GM18868 (cell line): ENCODE data around the gene SMIM28.
A peak's percentile ranks its signal among the peaks of the same experiment; 100 is the strongest.

Experiments
- ATAC-seq: cut with Tn5 transposase; IDR thresholded peaks from one replicate; pipeline ENCODE4 v1.9.1; 2021; ENCODE audit warnings: mild to moderate bottlenecking, moderate library complexity; ENCODE audit not compliant: unreplicated experiment

Gene SMIM28

DNA sequence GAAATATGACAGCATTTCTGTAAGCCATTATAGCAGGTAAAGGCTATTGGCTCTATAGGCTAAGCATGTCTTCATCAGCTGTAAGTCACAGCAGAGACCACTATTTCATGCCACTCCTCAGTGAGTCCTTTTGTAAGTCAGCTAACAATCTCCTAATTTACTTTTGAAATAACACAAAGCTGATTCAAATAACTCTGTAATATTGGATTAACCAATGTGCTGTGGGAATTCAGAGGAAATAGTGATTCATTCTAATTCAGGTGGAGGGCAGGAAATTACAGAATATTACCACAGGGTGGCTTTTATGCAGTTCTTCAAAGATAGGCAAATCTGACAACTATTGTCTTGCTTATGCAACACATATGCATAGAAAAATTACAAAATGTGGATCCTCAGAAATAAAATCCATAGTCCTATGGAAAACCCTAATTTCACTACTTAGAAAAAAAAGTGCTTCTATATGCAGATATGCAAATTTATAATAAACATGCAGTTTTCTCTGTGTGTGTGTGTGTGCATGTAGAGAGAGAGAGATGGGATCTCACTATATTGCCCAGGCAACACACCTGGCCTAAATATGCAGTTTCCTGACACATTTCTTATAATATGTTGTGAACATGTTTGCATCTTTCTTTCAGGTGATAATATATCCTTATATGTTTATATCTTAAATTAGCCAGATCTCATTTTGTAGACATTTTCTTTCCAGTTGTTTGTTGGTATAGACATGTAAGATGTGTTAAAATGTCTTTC, 4.8 kb upstream of the SMIM28 start:
- no peak for ATAC-seq

- ATAC-seq, result no peak
Measured at GRCh38 chr6:138374230-138374629, 3.5 kb upstream of the SMIM28 start.

- no peak for ATAC-seq
Measured at GRCh38 chr6:138374815-138375214, 2.9 kb upstream of the SMIM28 start.

- no peak for ATAC-seq
Measured at GRCh38 chr6:138377042-138377441, 663 bp upstream of the SMIM28 start.

GRCh38 chr6:138378463-138378862, 758 bp downstream of the SMIM28 start:
- ATAC-seq, result no peak

DNA sequence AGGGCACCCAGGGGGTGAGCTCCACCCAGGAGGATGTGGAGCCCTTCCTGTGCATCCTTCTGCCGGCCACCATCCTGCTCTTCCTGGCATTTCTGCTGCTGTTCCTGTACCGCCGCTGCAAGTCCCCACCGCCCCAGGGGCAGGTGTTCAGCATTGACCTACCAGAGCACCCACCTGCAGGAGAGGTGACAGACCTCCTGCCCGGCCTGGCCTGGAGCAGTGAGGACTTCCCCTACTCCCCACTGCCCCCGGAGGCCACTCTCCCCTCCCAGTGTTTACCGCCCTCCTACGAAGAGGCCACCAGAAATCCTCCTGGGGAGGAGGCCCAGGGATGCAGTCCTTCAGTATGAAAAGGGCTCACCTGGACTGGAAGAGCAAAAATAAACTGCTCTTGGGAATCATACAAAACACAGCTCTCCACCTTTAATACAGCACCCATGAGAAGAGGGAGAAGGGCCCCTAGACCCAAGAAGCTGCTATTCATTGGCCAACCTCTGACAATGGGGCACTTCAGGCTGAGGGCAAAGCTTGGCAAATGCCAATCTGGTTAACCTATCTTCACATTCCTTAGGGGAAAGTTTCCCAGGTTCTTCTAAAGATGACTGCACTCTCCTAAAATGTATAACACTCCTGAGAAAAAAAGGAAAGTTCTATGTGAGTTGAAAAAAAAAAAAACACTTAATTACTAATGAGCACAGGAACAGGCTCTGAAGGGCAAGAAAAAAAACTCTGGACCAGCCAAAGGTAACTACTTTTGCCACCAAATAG, 5.0 kb downstream of the SMIM28 start:
- ATAC-seq, result no peak

- no peak for ATAC-seq
Measured at GRCh38 chr6:138383776-138384175, 6.1 kb downstream of the SMIM28 start.

GRCh38 chr6:138386897-138387296, 9.2 kb downstream of the SMIM28 start:
- no peak for ATAC-seq

- no peak for ATAC-seq
Measured at GRCh38 chr6:138387577-138388368, 10.1 kb downstream of the SMIM28 start.

- ATAC-seq, result no peak
Measured at GRCh38 chr6:138389551-138389950, 11.8 kb downstream of the SMIM28 start.

GRCh38 chr6:138393871-138394783, 16.4 kb downstream of the SMIM28 start:
- peak; percentile 66 for ATAC-seq

DNA sequence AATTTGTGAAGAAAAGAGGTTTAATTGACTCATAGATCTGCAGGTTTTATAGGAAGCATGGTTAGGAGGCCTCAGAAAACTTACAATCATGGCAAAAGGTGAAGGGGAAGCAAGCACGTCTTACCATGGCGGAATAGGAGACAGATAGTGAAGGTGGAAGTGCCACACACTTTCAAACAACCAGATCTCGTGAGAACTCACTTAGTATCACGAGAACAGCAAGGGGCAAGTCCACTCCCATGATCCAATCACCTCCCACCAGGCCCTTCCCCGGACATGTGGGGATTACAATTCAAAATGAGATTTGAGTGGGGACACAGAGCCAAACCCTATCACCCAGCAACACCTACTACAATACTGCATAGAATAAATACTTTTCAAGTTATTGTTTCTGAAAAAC, 19.0 kb downstream of the SMIM28 start:
- ATAC-seq, result no peak

DNA sequence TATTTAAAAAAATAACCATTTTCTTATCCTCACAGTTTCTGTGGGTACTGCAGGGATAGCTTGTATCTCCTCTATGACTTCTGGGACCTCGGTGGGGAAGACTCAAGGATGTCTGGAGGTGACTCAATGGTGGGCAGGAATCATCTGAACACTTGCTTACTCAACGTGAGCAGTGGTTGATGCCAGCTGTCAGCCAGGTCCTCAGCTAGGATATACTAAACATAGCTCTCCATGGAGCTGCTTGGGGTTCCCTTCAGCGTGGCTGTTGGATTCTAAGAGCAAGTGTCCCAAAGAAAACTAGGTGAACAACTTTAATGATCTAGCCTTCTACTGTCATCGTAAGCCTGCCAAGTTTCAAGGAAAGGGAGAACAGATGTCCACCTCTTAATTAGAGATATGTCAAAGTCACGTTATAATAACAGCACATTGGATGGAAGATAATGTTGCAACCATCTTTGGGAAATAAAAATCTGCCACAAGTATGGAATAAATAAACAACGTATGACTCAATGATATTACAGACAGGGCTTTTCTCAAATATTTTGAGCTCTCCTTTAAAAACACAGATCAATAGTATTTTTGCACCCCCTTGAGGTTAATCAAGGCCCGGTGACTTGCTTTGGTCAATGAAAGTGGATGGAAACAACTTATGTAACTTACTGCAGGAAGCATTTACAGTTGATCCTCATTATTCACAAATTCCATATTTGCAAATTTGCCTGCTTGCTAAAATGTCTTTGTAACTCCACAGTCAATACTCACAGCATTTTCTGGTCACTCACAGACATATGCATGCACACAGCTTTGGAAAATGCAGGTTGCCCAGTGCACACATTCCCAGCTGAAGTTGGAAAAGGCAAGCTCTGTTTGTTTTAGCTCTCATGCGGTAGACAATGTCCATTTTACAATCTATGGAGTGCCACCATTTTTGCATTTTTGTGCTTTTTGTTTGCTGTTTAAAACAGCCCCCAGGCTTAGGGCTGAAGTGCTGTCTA, 19.7 kb downstream of the SMIM28 start:
- no peak for ATAC-seq

DNA sequence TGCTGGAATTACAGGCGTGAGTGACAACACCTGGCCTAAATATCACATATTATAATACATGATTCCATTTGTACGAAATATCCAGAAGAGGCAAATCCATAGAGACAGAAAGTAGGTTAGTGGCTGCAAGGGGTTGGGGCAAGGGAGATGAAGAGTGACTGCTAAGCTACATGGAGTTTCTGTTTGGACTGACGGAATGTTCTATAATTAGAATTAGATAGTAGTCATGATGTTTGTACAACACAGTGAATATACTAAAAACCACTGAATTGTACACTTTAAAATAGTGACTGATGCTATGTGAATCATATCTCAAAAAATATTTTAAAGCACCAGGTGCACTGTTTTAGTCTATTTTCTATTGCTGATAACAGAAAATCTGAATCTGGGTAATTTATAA, 22.6 kb downstream of the SMIM28 start:
- no peak for ATAC-seq

- ATAC-seq, result no peak
Measured at GRCh38 chr6:138401960-138402837, 24.5 kb downstream of the SMIM28 start.

GRCh38 chr6:138402838-138403187, 25.1 kb downstream of the SMIM28 start:
- ATAC-seq, result no peak

- peak; percentile 9 for ATAC-seq
Measured at GRCh38 chr6:138403324-138403800, 25.7 kb downstream of the SMIM28 start.
